GM10847 (cell line): ENCODE measurements around the gene TENM4.

Experiments used
- POLR2A ChIP-seq: IDR thresholded peaks from 2 replicates; pipeline ENCODE4 v1.6.1; 2011; ENCODE audit not compliant: insufficient read length; ENCODE audit errors: extremely low read depth

Gene TENM4

GRCh38 chr11:79276736-79277325 lies 164.0 kb downstream of the TENM4 start:
- no peak for TF ChIP-seq POLR2A

GRCh38 chr11:79274636-79275331 lies 166.0 kb downstream of the TENM4 start:
- TF ChIP-seq POLR2A: no peak

GRCh38 chr11:79273781-79274180 lies 167.0 kb downstream of the TENM4 start:
- TF ChIP-seq POLR2A: no peak

GRCh38 chr11:79269611-79270307 lies 171.1 kb downstream of the TENM4 start:
- TF ChIP-seq POLR2A: no peak

GRCh38 chr11:79266396-79266795 lies 174.4 kb downstream of the TENM4 start:
- TF ChIP-seq POLR2A: no peak

GRCh38 chr11:79265756-79266322 lies 175.0 kb downstream of the TENM4 start:
- no peak for TF ChIP-seq POLR2A

- no peak for TF ChIP-seq POLR2A
Observed at GRCh38 chr11:79264284-79264683, 176.5 kb downstream of the TENM4 start.

- TF ChIP-seq POLR2A: no peak
Observed at GRCh38 chr11:79263001-79263400, 177.8 kb downstream of the TENM4 start.

- no peak for TF ChIP-seq POLR2A
Observed at GRCh38 chr11:79262221-79262620, 178.6 kb downstream of the TENM4 start.

GRCh38 chr11:79261684-79262083 lies 179.1 kb downstream of the TENM4 start:
- no peak for TF ChIP-seq POLR2A

GRCh38 chr11:79259800-79260199 lies 181.0 kb downstream of the TENM4 start:
- no peak for TF ChIP-seq POLR2A

GRCh38 chr11:79258576-79258975 lies 182.3 kb downstream of the TENM4 start:
- TF ChIP-seq POLR2A: no peak

GRCh38 chr11:79255965-79256364 lies 184.9 kb downstream of the TENM4 start:
- no peak for TF ChIP-seq POLR2A

- TF ChIP-seq POLR2A: no peak
Observed at GRCh38 chr11:79253280-79253679, 187.6 kb downstream of the TENM4 start.

GRCh38 chr11:79249295-79249993 lies 191.4 kb downstream of the TENM4 start:
- no peak for TF ChIP-seq POLR2A
